ENCODE results near the gene OLFML1.

OLFML1 gene

GRCh38 chr11:7536100-7536499 lies 50.8 kb downstream of the OLFML1 start:
- ATAC-seq = peak; percentile 25; the same call in 1 of the 3 replicates
- TF ChIP-seq ZFP3 (CRISPR knock-in tag; IDR thresholded peaks at IDR 0.05) (no peak), ESRRG (CRISPR knock-in tag; IDR thresholded peaks at IDR 0.05) (no peak), TCF4 (CRISPR knock-in tag; IDR thresholded peaks at IDR 0.05; ENCODE audit: borderline replicate concordance) (no peak), GLIS3 (CRISPR knock-in tag; IDR thresholded peaks at IDR 0.05) (no peak), CSDC2 (CRISPR knock-in tag; IDR thresholded peaks at IDR 0.05) (no peak), CREB5 (CRISPR knock-in tag; IDR thresholded peaks at IDR 0.05; ENCODE audit: low read depth) (no peak), TOX (CRISPR knock-in tag; IDR thresholded peaks at IDR 0.05; ENCODE audit: borderline replicate concordance) (no peak), CSRNP3 (CRISPR knock-in tag; IDR thresholded peaks at IDR 0.05) (no peak), BACH2 (CRISPR knock-in tag; IDR thresholded peaks at IDR 0.05; ENCODE audit: borderline replicate concordance) (no peak)

GRCh38 chr11:7537265-7537664 lies 52.0 kb downstream of the OLFML1 start:
- TF ChIP-seq PPARA (CRISPR knock-in tag; IDR thresholded peaks at IDR 0.05; ENCODE audit: borderline replicate concordance) (no peak), TSHZ2 (CRISPR knock-in tag; IDR thresholded peaks at IDR 0.05) (no peak), ISL1 (CRISPR knock-in tag; IDR thresholded peaks at IDR 0.05) (no peak), ZNF565 (CRISPR knock-in tag; conservative IDR thresholded peaks at IDR 0.05; ENCODE audit: low read depth) (no peak), ZC3H10 (CRISPR knock-in tag; IDR thresholded peaks at IDR 0.05) (no peak), BACH2 (CRISPR knock-in tag; IDR thresholded peaks at IDR 0.05; ENCODE audit: borderline replicate concordance) (no peak), ESRRG (CRISPR knock-in tag; IDR thresholded peaks at IDR 0.05) (no peak), TOX (CRISPR knock-in tag; IDR thresholded peaks at IDR 0.05; ENCODE audit: borderline replicate concordance) (no peak), CSRNP3 (CRISPR knock-in tag; IDR thresholded peaks at IDR 0.05) (no peak), CREB5 (CRISPR knock-in tag; IDR thresholded peaks at IDR 0.05; ENCODE audit: low read depth) (no peak), ZNF70 (CRISPR knock-in tag; IDR thresholded peaks at IDR 0.05) (no peak), TCF4 (CRISPR knock-in tag; IDR thresholded peaks at IDR 0.05; ENCODE audit: borderline replicate concordance) (no peak), OSR1 (CRISPR knock-in tag; IDR thresholded peaks at IDR 0.05) (no peak), PATZ1 (CRISPR knock-in tag; IDR thresholded peaks at IDR 0.05; ENCODE audit: borderline replicate concordance) (no peak), ZFP30 (CRISPR knock-in tag; IDR thresholded peaks at IDR 0.05) (no peak), SNAI2 (CRISPR knock-in tag; IDR thresholded peaks at IDR 0.05) (no peak), CSDC2 (CRISPR knock-in tag; IDR thresholded peaks at IDR 0.05) (no peak), RARB (CRISPR knock-in tag; IDR thresholded peaks at IDR 0.05) (no peak)
- ATAC-seq = no peak

- ATAC-seq = no peak
- TF ChIP-seq TCF4 (CRISPR knock-in tag; IDR thresholded peaks at IDR 0.05; ENCODE audit: borderline replicate concordance) = no peak
- no peak for TF ChIP-seq GLIS3 (CRISPR knock-in tag; IDR thresholded peaks at IDR 0.05)
- TF ChIP-seq RARB (CRISPR knock-in tag; IDR thresholded peaks at IDR 0.05) = no peak
- TF ChIP-seq CSRNP3 (CRISPR knock-in tag; IDR thresholded peaks at IDR 0.05) = no peak
- TF ChIP-seq ZNF8 (CRISPR knock-in tag; IDR thresholded peaks at IDR 0.05) = no peak
These were observed 52.7 kb downstream of the OLFML1 start for GRCh38 chr11:7538031-7538430.

Data from SK-N-SH treated with all-trans-retinoic acid at 6 μM for 48 hours (cell line).